ENCODE data around the gene LGR4. TPM values are rescaled to one million over a fixed set of nuclear protein-coding genes. Genes with fewer than 3 reads are reported as not detected.
A peak's percentile ranks its signal among the peaks of the same experiment; 100 is the strongest.

LGR4 gene
- total and polyA plus RNA-seq, 9 of the 15 experiments (the other 6 are each of a cell fraction or from before 2014, with no cell fraction given): 0.94 to 10.1 (median 5.8) TPM

DNA sequence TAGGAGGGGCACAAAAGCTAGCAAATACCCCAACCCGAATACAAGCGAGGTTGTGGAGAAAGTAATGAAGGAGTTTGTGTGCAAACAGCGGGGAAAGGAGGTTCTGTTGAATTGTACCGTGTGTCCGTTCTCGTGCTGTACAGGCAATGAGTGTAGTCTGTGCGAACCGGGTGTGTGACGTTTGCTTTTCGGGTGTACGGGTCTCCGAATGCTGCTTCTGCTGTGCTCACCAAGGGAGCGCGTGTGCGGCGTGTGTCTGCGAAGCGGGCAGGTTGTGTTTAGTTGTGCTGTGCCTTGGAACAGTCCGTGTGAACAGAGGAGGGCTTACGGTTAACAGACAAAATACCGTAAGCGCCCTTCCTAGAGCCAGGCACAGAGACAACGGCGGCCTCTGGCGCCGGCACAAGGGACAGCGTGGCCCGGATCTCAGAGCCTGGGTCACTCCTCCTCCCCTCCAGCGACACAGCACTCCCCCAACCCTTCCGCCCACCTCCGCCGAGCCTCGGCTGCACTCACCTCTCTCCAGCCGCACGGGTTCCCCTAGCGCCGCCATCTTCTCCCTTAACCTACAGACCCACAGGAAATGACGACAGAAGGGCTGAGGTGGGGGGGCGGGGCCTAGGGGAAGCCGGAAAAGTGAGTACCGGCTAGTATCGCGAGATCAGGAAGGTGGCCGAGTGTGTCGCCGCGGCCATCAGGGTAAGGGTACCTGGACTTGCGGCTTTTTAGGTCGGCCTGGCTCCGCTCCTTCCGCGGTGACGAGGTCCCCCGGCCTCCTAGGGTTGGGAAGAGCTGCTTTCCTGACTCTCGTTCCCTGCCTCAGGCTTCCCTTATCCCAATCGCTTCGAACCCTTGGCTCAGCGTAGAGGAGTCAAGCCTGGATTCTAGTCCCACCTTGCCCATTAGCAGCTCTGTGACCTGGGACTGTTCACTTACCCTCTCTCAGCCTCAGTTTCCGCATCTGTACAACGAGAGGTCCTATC, 33.9 kb upstream of the LGR4 start, which contains the start of gene LIN7C (continued):
- TF ChIP-seq ZNF165 (CRISPR knock-in tag; IDR thresholded peaks at IDR 0.05; ENCODE audit: borderline replicate concordance) (0 out of 2 replicates have a peak, but pooled peaks have one; percentile 50), SP2 (IDR thresholded peaks at IDR 0.05; ENCODE audit: extremely low read depth, low read depth, low read length, poor library complexity, severe bottlenecking) (no peak), ESRRA (IDR thresholded peaks at IDR 0.05; ENCODE audit: borderline replicate concordance, low read depth) (peak; percentile 81), ZC3H4 (CRISPR knock-in tag; IDR thresholded peaks at IDR 0.05; ENCODE audit: borderline replicate concordance) (peak; percentile 82; the same call in 1 of the 2 replicates), ZBTB7A (IDR thresholded peaks at IDR 0.05; ENCODE audit: borderline replicate concordance, control insufficient read depth, low read depth, low read length) (peak; percentile 40; the same call in 1 of the 2 replicates), ZNF41 (CRISPR knock-in tag; conservative IDR thresholded peaks at IDR 0.05) (no peak), E2F3 (CRISPR knock-in tag; IDR thresholded peaks at IDR 0.05) (no peak), KAT8 (IDR thresholded peaks at IDR 0.05; ENCODE audit: low read depth) (no peak), ZNF239 (CRISPR knock-in tag; IDR thresholded peaks at IDR 0.05) (no peak), SRSF7 (optimal IDR thresholded peaks at IDR 0.05; ENCODE audit: low read depth, low read length) (no peak), RBM25 (IDR thresholded peaks at IDR 0.05; ENCODE audit: low read depth, low read length, severe bottlenecking) (peak; percentile 46), OTX1 (CRISPR knock-in tag; IDR thresholded peaks at IDR 0.05) (no peak), GABPB1 (CRISPR knock-in tag; IDR thresholded peaks at IDR 0.05) (peak; percentile 95)
- TF ChIP-seq, protein P1, sequence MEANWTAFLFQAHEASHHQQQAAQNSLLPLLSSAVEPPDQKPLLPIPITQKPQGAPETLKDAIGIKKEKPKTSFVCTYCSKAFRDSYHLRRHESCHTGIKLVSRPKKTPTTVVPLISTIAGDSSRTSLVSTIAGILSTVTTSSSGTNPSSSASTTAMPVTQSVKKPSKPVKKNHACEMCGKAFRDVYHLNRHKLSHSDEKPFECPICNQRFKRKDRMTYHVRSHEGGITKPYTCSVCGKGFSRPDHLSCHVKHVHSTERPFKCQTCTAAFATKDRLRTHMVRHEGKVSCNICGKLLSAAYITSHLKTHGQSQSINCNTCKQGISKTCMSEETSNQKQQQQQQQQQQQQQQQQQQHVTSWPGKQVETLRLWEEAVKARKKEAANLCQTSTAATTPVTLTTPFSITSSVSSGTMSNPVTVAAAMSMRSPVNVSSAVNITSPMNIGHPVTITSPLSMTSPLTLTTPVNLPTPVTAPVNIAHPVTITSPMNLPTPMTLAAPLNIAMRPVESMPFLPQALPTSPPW (CRISPR knock-in tag; IDR thresholded peaks at IDR 0.05): peak; percentile 81
- TF ChIP-seq, protein P2, sequence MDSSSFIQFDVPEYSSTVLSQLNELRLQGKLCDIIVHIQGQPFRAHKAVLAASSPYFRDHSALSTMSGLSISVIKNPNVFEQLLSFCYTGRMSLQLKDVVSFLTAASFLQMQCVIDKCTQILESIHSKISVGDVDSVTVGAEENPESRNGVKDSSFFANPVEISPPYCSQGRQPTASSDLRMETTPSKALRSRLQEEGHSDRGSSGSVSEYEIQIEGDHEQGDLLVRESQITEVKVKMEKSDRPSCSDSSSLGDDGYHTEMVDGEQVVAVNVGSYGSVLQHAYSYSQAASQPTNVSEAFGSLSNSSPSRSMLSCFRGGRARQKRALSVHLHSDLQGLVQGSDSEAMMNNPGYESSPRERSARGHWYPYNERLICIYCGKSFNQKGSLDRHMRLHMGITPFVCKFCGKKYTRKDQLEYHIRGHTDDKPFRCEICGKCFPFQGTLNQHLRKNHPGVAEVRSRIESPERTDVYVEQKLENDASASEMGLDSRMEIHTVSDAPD (CRISPR knock-in tag; IDR thresholded peaks at IDR 0.05): no peak
- TF ChIP-seq, protein P3, sequence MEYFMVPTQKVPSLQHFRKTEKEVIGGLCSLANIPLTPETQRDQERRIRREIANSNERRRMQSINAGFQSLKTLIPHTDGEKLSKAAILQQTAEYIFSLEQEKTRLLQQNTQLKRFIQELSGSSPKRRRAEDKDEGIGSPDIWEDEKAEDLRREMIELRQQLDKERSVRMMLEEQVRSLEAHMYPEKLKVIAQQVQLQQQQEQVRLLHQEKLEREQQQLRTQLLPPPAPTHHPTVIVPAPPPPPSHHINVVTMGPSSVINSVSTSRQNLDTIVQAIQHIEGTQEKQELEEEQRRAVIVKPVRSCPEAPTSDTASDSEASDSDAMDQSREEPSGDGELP (CRISPR knock-in tag; IDR thresholded peaks at IDR 0.05; ENCODE audit: borderline replicate concordance): no peak; the same call in 1 of the 2 replicates
- TF ChIP-seq, protein P4, sequence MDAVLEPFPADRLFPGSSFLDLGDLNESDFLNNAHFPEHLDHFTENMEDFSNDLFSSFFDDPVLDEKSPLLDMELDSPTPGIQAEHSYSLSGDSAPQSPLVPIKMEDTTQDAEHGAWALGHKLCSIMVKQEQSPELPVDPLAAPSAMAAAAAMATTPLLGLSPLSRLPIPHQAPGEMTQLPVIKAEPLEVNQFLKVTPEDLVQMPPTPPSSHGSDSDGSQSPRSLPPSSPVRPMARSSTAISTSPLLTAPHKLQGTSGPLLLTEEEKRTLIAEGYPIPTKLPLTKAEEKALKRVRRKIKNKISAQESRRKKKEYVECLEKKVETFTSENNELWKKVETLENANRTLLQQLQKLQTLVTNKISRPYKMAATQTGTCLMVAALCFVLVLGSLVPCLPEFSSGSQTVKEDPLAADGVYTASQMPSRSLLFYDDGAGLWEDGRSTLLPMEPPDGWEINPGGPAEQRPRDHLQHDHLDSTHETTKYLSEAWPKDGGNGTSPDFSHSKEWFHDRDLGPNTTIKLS (IDR thresholded peaks at IDR 0.05; ENCODE audit: borderline replicate concordance, low read depth): peak; percentile 76
- TF ChIP-seq, protein P5, sequence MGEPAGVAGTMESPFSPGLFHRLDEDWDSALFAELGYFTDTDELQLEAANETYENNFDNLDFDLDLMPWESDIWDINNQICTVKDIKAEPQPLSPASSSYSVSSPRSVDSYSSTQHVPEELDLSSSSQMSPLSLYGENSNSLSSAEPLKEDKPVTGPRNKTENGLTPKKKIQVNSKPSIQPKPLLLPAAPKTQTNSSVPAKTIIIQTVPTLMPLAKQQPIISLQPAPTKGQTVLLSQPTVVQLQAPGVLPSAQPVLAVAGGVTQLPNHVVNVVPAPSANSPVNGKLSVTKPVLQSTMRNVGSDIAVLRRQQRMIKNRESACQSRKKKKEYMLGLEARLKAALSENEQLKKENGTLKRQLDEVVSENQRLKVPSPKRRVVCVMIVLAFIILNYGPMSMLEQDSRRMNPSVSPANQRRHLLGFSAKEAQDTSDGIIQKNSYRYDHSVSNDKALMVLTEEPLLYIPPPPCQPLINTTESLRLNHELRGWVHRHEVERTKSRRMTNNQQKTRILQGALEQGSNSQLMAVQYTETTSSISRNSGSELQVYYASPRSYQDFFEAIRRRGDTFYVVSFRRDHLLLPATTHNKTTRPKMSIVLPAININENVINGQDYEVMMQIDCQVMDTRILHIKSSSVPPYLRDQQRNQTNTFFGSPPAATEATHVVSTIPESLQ (CRISPR knock-in tag; IDR thresholded peaks at IDR 0.05): 0 out of 2 replicates have a peak, but pooled peaks have one; percentile 44
